ENCODE results near the gene PAX8.
"Not testable (repeated sequence)": the region's sequence is repeated elsewhere in the genome, so short reads cannot be mapped to it uniquely, and the experiment has no call there.

The PAX8 gene

DNA sequence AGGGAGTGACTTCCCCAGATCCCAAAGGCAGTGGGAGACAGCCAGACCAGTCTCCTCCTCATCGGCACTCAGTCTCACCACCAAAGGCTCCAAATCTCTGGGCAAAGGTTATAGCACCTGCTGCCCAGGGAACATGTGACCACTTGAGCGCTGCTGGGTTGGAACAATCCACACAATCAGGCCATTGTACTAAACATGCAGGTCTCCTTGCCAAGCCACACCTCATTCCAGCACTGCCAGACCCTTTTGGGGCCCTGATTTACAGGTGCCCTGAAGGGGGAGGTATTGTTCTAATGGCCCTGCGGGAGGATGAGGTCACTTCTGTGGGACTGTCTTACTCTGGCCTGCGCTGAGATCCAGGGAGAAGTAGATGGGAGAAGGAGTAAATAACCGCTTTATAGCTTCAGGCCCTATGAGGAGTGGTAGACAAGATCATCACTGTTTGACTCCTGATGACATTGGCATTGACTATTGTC lies 10.0 kb upstream of the PAX8 start:
- not testable (repeated sequence) for DNase-seq

- not testable (repeated sequence) for DNase-seq
Observed at GRCh38 chr2:113288117-113288673, 9.5 kb upstream of the PAX8 start.

- no peak for DNase-seq
Observed at GRCh38 chr2:113285816-113286215, 7.1 kb upstream of the PAX8 start.

DNA sequence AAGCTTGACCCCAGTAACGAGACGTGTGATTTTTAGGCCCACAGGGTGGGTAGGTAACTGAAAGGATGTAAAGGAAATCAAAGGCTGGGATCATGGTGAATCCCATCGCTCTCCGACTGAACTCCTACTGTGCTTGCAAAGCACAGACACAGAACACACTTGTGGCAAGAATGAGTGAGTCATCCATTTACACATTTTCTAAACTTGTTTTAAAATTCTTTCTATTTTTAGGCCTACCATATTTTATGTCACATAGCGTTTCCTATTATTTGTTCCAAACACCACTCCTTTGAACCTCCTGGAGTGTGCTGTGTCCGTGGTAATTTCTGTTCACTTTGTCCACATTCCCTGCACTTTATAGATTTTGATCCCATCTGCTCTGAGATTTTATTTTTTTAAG lies 6.3 kb upstream of the PAX8 start:
- not testable (repeated sequence) for DNase-seq

DNA sequence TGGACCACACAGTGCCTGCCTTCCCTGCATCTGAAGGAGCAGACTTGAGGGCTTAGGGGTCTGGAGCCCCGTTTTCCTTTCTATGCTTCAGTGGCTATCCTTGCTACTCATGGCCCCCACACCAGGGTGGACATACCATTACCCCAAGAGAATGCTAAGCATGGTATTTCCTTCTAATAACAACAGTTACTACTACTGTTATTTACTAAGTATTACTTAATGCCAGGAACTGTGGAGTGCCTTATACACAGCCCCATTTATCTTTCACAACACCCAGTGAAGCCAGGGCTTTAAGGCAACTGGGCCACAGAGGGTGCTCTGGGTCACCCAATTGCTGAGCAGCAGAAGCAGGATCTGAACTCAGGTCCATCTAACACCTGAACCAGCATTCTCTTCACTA lies 5.8 kb upstream of the PAX8 start:
- no peak for DNase-seq

GRCh38 chr2:113283704-113284284 lies 5.1 kb upstream of the PAX8 start:
- no peak for DNase-seq

- no peak for DNase-seq
Observed at GRCh38 chr2:113282747-113283533, 4.2 kb upstream of the PAX8 start.

DNA sequence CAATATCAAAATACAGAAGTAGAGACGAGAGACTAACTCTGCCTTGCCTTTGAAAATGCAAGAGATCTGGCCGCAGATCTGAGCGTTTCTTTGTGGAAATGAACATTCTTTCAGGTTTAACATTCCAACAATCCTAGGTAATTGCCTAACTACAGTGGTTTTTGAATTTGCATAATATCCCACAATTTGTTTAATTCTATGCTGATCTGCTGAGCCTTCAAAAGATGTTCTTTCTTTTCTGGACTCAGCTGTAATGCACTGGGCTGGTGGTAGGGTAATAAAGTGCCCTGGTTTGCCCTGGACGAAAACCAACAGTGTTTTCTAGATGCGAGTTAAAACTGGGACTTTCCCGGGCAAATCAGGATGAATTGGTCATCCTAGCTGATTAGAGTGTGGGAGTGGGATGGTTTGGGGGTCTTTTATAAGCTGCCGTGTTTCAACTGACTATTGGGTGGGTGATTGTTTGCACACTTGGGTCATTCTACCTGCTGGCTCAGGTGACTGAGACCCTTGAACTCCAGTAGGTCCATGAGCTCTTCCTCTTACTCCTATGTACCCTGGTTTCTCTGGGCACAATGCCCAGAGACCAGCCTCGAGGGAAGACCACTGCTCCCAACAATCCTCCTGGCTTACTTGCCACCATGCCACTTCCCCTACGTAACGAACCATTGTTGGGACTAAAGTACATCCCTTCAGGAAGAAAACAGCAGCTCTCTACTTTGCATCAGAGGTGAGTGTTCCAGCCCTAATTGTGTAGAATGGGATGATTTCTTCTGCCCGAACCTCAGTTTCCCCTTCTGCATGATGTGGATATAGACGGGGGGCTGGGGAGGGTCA lies 3.4 kb upstream of the PAX8 start:
- DNase-seq, result no peak

GRCh38 chr2:113278073-113278741 lies 514 bp downstream of the PAX8 start:
- DNase-seq, result no peak

GRCh38 chr2:113277474-113278072 lies 1.1 kb downstream of the PAX8 start:
- DNase-seq, result no peak

- DNase-seq, result no peak
Observed at GRCh38 chr2:113276761-113277425, 1.8 kb downstream of the PAX8 start.

DNA sequence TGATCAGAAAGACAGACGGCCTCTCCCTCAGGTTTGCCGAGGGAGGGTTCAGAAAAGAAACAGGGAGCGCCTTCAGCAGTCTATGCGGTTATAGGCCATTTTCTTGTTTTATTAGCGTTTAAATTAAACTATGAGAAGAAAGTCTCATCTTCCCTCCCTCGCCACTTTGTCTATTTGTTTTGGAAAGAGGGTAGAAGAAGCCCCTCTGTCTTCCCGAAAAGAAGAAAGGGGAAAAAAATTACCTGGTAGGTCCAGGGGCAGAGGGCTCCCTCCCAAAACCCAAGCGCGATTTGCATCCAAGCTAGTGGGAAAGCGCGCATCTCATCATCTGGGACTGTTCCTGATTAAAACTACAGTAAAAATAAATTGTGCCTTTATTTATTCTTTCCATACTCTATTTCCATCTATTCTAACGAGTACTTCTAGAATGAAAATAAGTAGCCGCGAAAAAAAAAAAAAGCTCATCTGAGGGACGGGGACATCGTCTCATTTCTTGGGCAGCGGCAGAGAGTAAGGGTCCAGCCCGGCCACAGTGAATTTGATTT lies 2.4 kb downstream of the PAX8 start:
- no peak for DNase-seq

- DNase-seq, result no peak
Observed at GRCh38 chr2:113275556-113276215, 3.0 kb downstream of the PAX8 start.

DNA sequence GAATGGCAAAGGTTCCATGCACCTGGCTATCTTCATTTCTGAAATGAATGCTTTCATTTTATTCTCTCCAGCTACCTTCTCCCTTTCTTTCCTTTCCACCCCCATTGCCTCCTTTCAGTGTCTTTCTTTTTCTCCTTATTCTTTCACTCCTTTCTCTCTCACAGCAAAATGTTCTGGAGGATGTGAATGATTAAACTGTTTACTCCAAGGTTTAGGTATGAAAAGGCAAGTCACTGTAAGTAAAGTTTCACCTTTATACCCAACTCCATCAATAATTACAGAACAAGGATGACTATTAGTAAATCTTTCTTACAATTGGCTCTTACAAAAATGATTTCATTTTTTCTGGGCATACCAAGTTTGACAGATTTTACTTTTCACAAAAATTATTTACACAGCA lies 4.3 kb downstream of the PAX8 start:
- DNase-seq, result no peak

GRCh38 chr2:113273981-113274380 lies 4.7 kb downstream of the PAX8 start:
- DNase-seq, result no peak

- no peak for DNase-seq
Observed at GRCh38 chr2:113273027-113273551, 5.6 kb downstream of the PAX8 start.

DNA sequence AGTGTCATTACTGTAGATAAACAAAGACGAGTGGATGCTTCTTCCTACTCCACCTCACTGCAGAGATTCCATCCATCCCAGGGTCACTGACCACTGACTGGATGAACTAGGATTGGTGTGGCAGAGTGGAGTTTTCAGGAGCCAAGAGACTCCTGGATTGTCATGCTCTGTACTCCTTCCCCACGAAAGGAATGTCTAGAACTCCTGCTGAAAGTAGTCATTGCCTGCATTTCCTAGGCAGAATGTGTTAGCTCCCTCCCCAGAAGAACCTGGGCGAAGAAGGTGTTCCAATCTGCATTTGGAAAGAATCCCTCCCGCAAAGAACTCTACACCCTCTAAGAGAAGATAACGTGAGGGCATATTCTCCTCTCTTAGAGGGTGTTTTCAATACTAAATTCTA lies 6.2 kb downstream of the PAX8 start:
- no peak for DNase-seq

GRCh38 chr2:113268621-113269360 lies 9.9 kb downstream of the PAX8 start:
- DNase-seq, result no peak

- DNase-seq, result no peak
Observed at GRCh38 chr2:113266431-113266830, 12.3 kb downstream of the PAX8 start.
